SK-N-MC (cell line): ENCODE data around the gene KLC4.

ENCODE experiments used
- DNase-seq: peaks from one replicate; pipeline ENCODE4 v3.0.0-alpha.2; 2011; ENCODE audit warnings: low read depth, low spot score
- H3K27ac ChIP-seq: fragments of 200-600 bp; sonication (generic); 2 replicates; pipeline ENCODE4 v1.5.1; 2016; ENCODE audit warnings: mixed run types
- H3K36me3 ChIP-seq: fragments of 200-600 bp; sonication (generic); 2 replicates; pipeline ENCODE4 v1.6.1; 2017; ENCODE audit warnings: antibody characterized with exemption, low read length, mixed read lengths; ENCODE audit not compliant: insufficient read depth
- H3K4me3 ChIP-seq: fragments of 200-600 bp; sonication (generic); 2 replicates; pipeline ENCODE4 v1.5.1; 2016
- H3K9ac ChIP-seq: fragments of 200-600 bp; sonication (generic); 2 replicates; pipeline ENCODE4 v1.8.0; 2017; ENCODE audit warnings: mixed run types, mixed read lengths; ENCODE audit not compliant: insufficient read length
- H3K9me3 ChIP-seq: fragments of 200-600 bp; sonication (generic); 2 replicates; pipeline ENCODE4 v1.6.1; 2017; ENCODE audit warnings: low read depth, mild to moderate bottlenecking, antibody characterized with exemption, low read length, moderate library complexity, mixed read lengths
- EZH2 ChIP-seq: fragments of 200-600 bp; sonication (generic); IDR thresholded peaks from one replicate; pipeline ENCODE4 v1.6.1; 2017; ENCODE audit warnings: antibody characterized with exemption
- FOXP2 ChIP-seq: optimal IDR thresholded peaks from 2 replicates; pipeline ENCODE3; 2011; ENCODE audit warnings: mild to moderate bottlenecking, moderate library complexity; ENCODE audit not compliant: insufficient read depth; ENCODE audit errors: extremely low read length, control extremely low read depth
- POLR2AphosphoS5 ChIP-seq: IDR thresholded peaks from 2 replicates; pipeline ENCODE4 v1.6.1; 2012; ENCODE audit warnings: mild to moderate bottlenecking, low read depth, low read length, borderline replicate concordance

KLC4 gene

GRCh38 chr6:43032326-43032725, 27.1 kb upstream of the KLC4 start:
- H3K9me3 ChIP-seq, result no peaks in the 10 kb centered on the region
- no peak overlapping the region for H3K9ac ChIP-seq

GRCh38 chr6:43033496-43034189, 25.8 kb upstream of the KLC4 start:
- Histone ChIP-seq H3K9me3 (no peaks in the 10 kb centered on the region), H3K27ac (no peak overlapping the region), H3K4me3 (no peak overlapping the region), H3K9ac (no peak overlapping the region), H3K36me3 (peaks cover 55% of the 10 kb centered on the region)
- TF ChIP-seq FOXP2 (no peak), POLR2AphosphoS5 (no peak), EZH2 (no peak)
- DNase-seq, result no peak

More at GRCh38 chr6:43032326-43032725, 27.1 kb upstream of the KLC4 start:
- DNase-seq, result no peak
- Histone ChIP-seq H3K27ac (no peak overlapping the region), H3K36me3 (peaks cover 61% of the 10 kb centered on the region), H3K4me3 (no peak overlapping the region)
- TF ChIP-seq EZH2 (no peak), POLR2AphosphoS5 (no peak), FOXP2 (no peak)

GRCh38 chr6:43034190-43034525, 25.3 kb upstream of the KLC4 start:
- no peak for TF ChIP-seq FOXP2
- TF ChIP-seq POLR2AphosphoS5, result no peak
- TF ChIP-seq EZH2, result no peak
- H3K4me3 ChIP-seq, result no peak overlapping the region
- peaks cover 53% of the 10 kb centered on the region for H3K36me3 ChIP-seq
- no peak overlapping the region for H3K9ac ChIP-seq
- H3K9me3 ChIP-seq, result no peaks in the 10 kb centered on the region
- H3K27ac ChIP-seq, result no peak overlapping the region
- no peak for DNase-seq

- no peaks in the 10 kb centered on the region for H3K9me3 ChIP-seq
- no peak for TF ChIP-seq POLR2AphosphoS5
- TF ChIP-seq FOXP2, result no peak
- TF ChIP-seq EZH2, result no peak
- DNase-seq, result no peak
- H3K9ac ChIP-seq, result no peak overlapping the region
- H3K4me3 ChIP-seq, result no peak overlapping the region
- H3K36me3 ChIP-seq, result peaks cover 44% of the 10 kb centered on the region
- no peak overlapping the region for H3K27ac ChIP-seq
These were observed 23.8 kb upstream of the KLC4 start for GRCh38 chr6:43035495-43036194.

- DNase-seq, result no peak
- Histone ChIP-seq H3K9me3 (no peaks in the 10 kb centered on the region), H3K36me3 (peaks cover 46% of the 10 kb centered on the region), H3K4me3 (no peak overlapping the region), H3K27ac (no peak overlapping the region), H3K9ac (no peak overlapping the region)
- no peak for TF ChIP-seq POLR2AphosphoS5
- TF ChIP-seq EZH2, result no peak
- no peak for TF ChIP-seq FOXP2
These were observed 22.7 kb upstream of the KLC4 start for GRCh38 chr6:43036712-43037111.

GRCh38 chr6:43037197-43037596, 22.2 kb upstream of the KLC4 start:
- no peak overlapping the region for H3K9ac ChIP-seq
- peaks cover 41% of the 10 kb centered on the region for H3K36me3 ChIP-seq
- no peak overlapping the region for H3K4me3 ChIP-seq
- no peak overlapping the region; the same call in 1 of the 2 replicates for H3K27ac ChIP-seq
- DNase-seq, result no peak
- no peaks in the 10 kb centered on the region for H3K9me3 ChIP-seq
- TF ChIP-seq FOXP2 (no peak), POLR2AphosphoS5 (no peak), EZH2 (no peak)

- H3K9me3 ChIP-seq, result no peaks in the 10 kb centered on the region
These were observed 21.7 kb upstream of the KLC4 start for GRCh38 chr6:43037706-43038105.

GRCh38 chr6:43038727-43039126, 20.7 kb upstream of the KLC4 start:
- Histone ChIP-seq H3K9me3 (no peaks in the 10 kb centered on the region), H3K9ac (no peak overlapping the region), H3K27ac (no peak overlapping the region), H3K4me3 (no peak overlapping the region), H3K36me3 (peaks cover 36% of the 10 kb centered on the region)
- TF ChIP-seq POLR2AphosphoS5, result no peak
- TF ChIP-seq FOXP2, result no peak
- TF ChIP-seq EZH2, result no peak
- DNase-seq, result no peak

More at GRCh38 chr6:43037706-43038105, 21.7 kb upstream of the KLC4 start:
- Histone ChIP-seq H3K36me3 (peaks cover 38% of the 10 kb centered on the region), H3K4me3 (no peak overlapping the region), H3K27ac (no peak overlapping the region), H3K9ac (no peak overlapping the region)
- no peak for TF ChIP-seq POLR2AphosphoS5
- no peak for TF ChIP-seq EZH2
- no peak for TF ChIP-seq FOXP2
- no peak for DNase-seq
